Right cardiac atrium (tissue), 5 donors: ENCODE data around the gene SLC1A2. TPM values are rescaled to one million over a fixed set of nuclear protein-coding genes. Genes with fewer than 3 reads are reported as not detected.

ENCODE experiments used
- ATAC-seq, 2 donors: fragments of 200-7000 bp; cut with Tn5 transposase; one replicate each; pipeline versions ENCODE4 v1.8.0 to v1.9.1; 2020; ENCODE audit warnings: moderate library complexity in 2 of 2, mild to moderate bottlenecking in 1 of 2
- DNase-seq, 3 donors: peaks; one replicate each; pipeline ENCODE4 v3.0.0-alpha.2; 2020
- H3K27ac ChIP-seq: one replicate; pipeline ENCODE4 v1.5.1; 2013; ENCODE audit warnings: mild to moderate bottlenecking, low read length, control low read depth, moderate library complexity
- H3K27me3 ChIP-seq: one replicate; pipeline ENCODE4 v1.6.1; 2013; ENCODE audit not compliant: control insufficient read depth, insufficient read depth
- H3K4me1 ChIP-seq: one replicate; pipeline ENCODE4 v1.6.1; 2013; ENCODE audit warnings: low read length; ENCODE audit not compliant: control insufficient read depth, insufficient read depth
- H3K4me3 ChIP-seq: one replicate; pipeline ENCODE4 v1.5.1; 2013; ENCODE audit warnings: low read length, control low read depth
- H3K9me3 ChIP-seq: one replicate; pipeline ENCODE4 v1.6.1; 2013; ENCODE audit warnings: low read length; ENCODE audit not compliant: control insufficient read depth
- WGBS: extraction: QIAGEN DNeasy Blood & Tissue Kit; methylation state at CpG from one replicate; pipeline ENCODE4 v1.1.7; 2013; 5-methylcytosine and 5-hydroxymethylcytosine counted together
- intact Hi-C, 4 donors: fragments of 100-400 bp; cut with DNase I; formaldehyde crosslinking; loops; one replicate each; pipeline versions ENCODE4 v1.11.0 to v1.14.0; 2022 to 2023
- long read RNA-seq, 4 donors: library from polyadenylated mRNA; unstranded; transcript quantifications; one replicate each; pipeline ENCODE4 v2.0.0, GENCODE V29; 2020 to 2021
- polyA plus RNA-seq: library from polyadenylated mRNA; stranded (reverse); fragments of 200-250 nt; gene quantifications from one replicate; pipeline ENCODE4 v1.2.3, GENCODE V29; 2013
- total RNA-seq, 4 donors: library from RNA; stranded (reverse); fragmentation: NEBNext Ultra II Directional; extraction: Animal tissue kit (Norgen Biotek cat#: 25700); gene quantifications; one replicate each; pipeline ENCODE4 v1.2.1, GENCODE V29; 2021
- donor health status: healthy with polysubstance abuse.
- donor health status: DM: no; HTN: yes; CAD: no.
- donor health status: DM: no; HTN: no; CAD: no.
- donor health status: DM: no; HTN: yes; CAD: no; lungs with severe emphysema.
- donor health status: DM: yes; HTN: yes; CAD: no.

Gene SLC1A2
- total RNA-seq: 1 to 10 TPM; 1.3 to 2.3 (median 1.5) TPM
- 0.54 TPM for polyA plus RNA-seq
- long read RNA-seq, donor 1, partial matches to known transcripts: 2 of 4 reads
- long read RNA-seq, donor 1, other reads (novel, unspliced or antisense): 2 of 4 reads
- long read RNA-seq, donor 2: 0 reads
- long read RNA-seq, donor 3, partial matches to known transcripts: 0 of 1 reads
- long read RNA-seq, donor 3, other reads (novel, unspliced or antisense): 1 of 1 reads
- long read RNA-seq, donor 4: 0 reads

DNA sequence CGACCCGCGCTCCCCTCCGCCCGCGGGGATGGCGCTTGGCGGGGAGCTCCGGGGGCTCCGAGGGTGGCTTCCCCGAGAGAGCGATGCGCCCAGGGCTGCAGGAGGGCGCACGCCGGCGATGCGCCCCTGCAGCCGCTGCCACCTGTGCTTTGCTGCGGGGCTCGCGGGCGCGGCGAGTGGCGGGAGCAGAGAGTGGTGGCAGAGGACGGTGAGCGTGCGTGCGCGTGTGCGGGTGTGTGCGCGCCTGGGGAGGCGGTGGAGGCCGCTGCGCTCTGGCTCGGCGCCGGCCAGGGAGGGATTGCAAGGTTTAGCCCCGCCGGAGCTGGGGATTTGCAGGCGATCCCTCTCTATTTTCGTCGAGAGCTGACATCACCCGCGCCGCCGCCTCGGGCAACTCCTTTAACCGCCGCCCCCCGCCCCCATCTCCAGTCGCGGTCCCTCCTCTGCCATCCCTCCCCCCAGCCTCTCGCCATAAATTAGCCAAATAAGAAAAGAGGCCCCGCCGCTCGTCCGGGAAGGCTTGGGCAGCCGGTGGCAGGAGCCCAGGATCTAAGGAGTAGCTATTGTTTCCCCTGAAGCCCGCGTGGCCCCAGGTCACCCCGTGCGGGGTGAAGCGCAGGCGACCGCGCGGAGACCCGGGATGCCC lies at the start of gene SLC1A2:
Gene SLC1A2, minus strand, starts transcription at position 375 of the 646 bp plus-strand sequence. CDS start 592 bp downstream, outside the sequence.
- DNase-seq: peak; percentile 28 to 68 (median 60)
- Histone ChIP-seq H3K4me1 (no peaks in the 10 kb centered on the region), H3K27ac (no peak within 1 kb of the TSS), H3K4me3 (peak within 1 kb of the TSS; percentile 59), H3K9me3 (no peaks in the 10 kb centered on the region), H3K27me3 (no peaks in the 10 kb centered on the region)
- under 1% methylated on average over 71 of the region's 71 CpGs for WGBS
- peak; percentile 52 to 54 for ATAC-seq
- intact Hi-C loops: no loop called here

DNA sequence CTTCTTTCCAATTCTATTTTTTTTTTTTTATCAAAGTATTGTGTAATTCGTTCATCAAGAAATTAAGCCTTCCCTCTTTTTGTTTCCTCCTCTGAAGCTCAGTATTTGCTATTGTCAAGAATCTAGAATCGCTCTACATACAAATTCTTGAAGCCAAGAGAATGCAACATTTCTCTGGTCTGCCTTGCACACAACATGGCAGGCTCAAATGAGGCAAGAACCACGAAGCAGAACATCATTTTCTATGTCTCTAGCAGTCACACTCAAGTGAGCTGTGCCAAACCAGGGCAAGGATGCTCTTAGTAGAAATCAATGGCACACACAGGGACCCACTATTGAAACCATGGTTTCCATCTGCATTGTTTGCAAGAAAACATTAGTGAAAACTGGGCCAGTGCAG lies 46.7 kb upstream of the SLC1A2 start:
- intact Hi-C loops: no loop called here
- H3K27ac ChIP-seq: no peak overlapping the region
- no peaks in the 10 kb centered on the region for H3K9me3 ChIP-seq
- 75% methylated on average over 3 of the region's 3 CpGs for WGBS
- no peak overlapping the region for H3K4me3 ChIP-seq
- H3K4me1 ChIP-seq: no peaks in the 10 kb centered on the region
- ATAC-seq (no peak), DNase-seq (no peak)
- no peaks in the 10 kb centered on the region for H3K27me3 ChIP-seq

DNA sequence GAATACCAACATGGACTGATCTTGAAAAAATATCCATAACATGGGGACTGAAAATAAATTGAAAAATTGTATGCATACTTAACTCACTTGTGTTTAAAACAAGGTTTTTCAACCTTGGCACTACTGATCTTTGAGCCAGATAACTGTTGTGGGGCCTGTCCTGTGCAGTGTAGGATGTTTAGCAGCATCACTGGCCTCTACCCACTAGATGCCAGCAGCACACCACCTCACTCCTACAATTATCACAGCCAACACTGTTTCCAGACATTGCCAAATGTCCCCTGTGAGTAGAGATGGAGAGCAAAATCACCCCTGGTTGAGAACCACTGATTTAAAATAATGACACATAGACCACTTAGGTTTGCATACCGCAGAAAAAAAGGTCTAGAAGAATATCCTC lies 45.0 kb upstream of the SLC1A2 start:
- no peak overlapping the region for H3K4me3 ChIP-seq
- no peak for DNase-seq
- WGBS: 93% methylated on average over 1 of the region's 1 CpG
- no peak overlapping the region for H3K27ac ChIP-seq
- H3K4me1 ChIP-seq: no peaks in the 10 kb centered on the region
- H3K27me3 ChIP-seq: no peaks in the 10 kb centered on the region
- no peaks in the 10 kb centered on the region for H3K9me3 ChIP-seq
- ATAC-seq: no peak
- intact Hi-C loops: no loop called here

DNA sequence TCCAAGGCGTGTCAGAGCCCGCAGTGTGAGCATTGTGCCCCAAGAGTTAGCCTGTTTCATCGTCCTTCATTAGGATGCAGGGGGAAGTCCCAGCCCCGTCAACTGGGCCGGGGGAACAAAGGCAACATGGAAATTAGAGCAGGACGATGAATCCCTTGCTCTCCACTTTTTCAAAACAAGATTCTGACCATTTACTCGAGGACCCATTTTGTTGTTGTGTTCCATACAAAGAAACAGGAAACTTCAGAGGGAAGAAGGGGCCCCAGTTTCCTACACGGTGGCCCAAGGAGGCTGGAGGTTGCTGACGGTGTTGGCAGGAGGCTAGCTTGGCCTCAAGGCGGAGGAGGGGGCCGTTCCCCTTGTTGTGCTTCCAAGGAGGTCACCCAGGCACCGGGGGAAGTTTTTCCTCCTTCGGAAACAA lies 44.0 kb upstream of the SLC1A2 start:
- H3K4me3 ChIP-seq: no peak overlapping the region
- ATAC-seq (no peak), DNase-seq (no peak)
- H3K27me3 ChIP-seq: no peaks in the 10 kb centered on the region
- 70% methylated on average over 13 of the region's 13 CpGs for WGBS
- no peaks in the 10 kb centered on the region for H3K9me3 ChIP-seq
- no peak overlapping the region for H3K27ac ChIP-seq
- no peaks in the 10 kb centered on the region for H3K4me1 ChIP-seq
- intact Hi-C loops: no loop called here

DNA sequence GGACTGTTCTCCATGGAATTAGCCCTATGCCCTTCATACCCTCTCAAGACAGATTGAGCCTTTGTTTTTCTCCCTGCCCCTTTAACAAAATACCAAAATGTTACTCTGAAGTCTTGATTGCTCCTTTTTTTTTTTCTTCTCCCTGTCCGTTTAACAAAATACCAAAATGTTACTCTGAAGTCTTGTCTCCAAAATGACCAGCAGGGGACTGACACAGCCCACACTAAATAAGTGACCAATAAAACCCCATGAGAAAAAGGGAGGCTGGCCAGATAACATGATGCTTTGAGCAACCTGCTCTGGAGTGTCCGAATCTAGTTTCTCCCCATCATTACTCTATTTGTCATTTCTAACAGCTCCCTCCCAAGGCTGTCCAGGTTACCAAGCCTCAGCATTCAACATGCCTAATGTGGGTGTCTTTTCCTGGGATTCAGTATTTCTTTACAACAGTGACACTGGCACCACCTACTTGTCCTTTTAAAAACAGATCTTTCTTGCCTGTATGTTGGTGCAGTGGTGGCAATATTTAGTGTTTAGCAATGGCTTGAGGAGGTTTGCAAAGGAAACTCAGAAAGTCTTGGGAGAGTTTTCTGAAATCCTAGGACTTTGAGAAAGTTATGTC lies 42.7 kb upstream of the SLC1A2 start:
- 68% methylated on average over 2 of the region's 2 CpGs for WGBS
- H3K27me3 ChIP-seq: no peaks in the 10 kb centered on the region
- H3K27ac ChIP-seq: no peak overlapping the region
- intact Hi-C loops: no loop called here
- no peak overlapping the region for H3K4me3 ChIP-seq
- no peaks in the 10 kb centered on the region for H3K4me1 ChIP-seq
- no peak for DNase-seq
- ATAC-seq: no peak
- no peaks in the 10 kb centered on the region for H3K9me3 ChIP-seq

DNA sequence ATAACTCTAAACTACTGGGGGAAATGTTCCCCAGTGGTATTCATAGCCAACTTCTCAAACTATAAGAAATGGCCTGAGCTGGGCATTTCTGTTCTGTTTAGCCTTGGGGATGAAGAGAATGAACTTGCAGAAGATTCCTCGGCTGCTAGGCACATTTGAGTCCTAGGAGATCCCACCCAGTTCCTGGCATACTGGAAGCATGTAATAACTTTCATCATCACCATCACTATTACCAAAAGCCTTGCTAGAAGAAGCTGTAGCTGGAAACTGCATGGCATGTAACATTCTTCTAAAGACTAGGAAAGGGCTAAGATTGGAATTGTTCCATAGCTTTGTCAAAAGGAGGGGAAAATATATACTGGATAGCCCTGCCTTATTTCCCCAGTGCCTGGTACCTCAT lies 40.1 kb upstream of the SLC1A2 start:
- Histone ChIP-seq H3K27me3 (no peaks in the 10 kb centered on the region), H3K9me3 (no peaks in the 10 kb centered on the region), H3K27ac (no peak overlapping the region), H3K4me1 (no peaks in the 10 kb centered on the region), H3K4me3 (no peak overlapping the region)
- no peak for DNase-seq
- 81% methylated on average over 1 of the region's 1 CpG for WGBS
- intact Hi-C loops: no loop called here
- no peak for ATAC-seq

DNA sequence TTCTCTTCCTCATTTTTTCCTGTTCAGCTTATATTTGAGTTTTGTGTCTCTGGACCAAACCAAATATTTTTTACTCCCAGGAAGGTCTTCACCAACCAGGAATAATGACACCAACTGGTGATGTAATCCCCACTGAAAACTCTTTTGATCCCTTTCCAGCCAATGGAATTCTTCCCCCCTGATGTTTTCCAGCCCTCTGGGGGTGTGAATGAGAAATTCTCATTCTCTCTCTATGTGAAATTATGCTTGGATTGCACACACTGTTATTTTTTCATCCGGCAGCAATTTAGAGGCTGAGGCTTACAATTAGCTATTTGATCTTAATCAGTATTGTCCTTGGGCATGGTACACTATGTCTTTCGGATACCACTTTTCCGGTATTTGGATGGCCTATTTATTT lies 39.5 kb upstream of the SLC1A2 start:
- Histone ChIP-seq H3K9me3 (no peaks in the 10 kb centered on the region), H3K27ac (no peak overlapping the region), H3K4me1 (no peaks in the 10 kb centered on the region), H3K4me3 (no peak overlapping the region), H3K27me3 (no peaks in the 10 kb centered on the region)
- WGBS: 74% methylated on average over 3 of the region's 3 CpGs
- ATAC-seq (no peak), DNase-seq (no peak)
- intact Hi-C loops: no loop called here

DNA sequence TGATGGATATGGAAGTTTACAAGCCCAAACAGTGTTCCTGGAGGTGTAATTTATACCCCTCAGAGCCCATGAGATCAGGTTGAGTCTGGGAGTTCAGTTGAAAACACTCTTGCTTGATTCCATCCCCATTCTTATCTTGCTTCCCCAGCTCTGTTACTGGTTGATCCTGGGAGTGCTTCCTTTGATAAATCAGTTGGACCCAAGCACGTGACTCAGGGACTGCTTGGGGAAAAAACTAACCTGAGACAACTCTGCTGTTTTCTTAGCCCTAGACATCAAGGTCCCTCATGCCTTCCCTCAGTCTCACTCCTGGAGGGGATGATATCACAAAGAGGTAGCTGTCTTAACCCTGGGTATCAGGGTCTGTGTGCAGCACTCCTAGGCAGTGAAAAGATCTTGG lies 35.0 kb upstream of the SLC1A2 start:
- WGBS: 46% methylated on average over 1 of the region's 1 CpG
- DNase-seq: no peak
- intact Hi-C loops: no loop called here
- H3K27ac ChIP-seq: no peak overlapping the region
- H3K4me3 ChIP-seq: no peak overlapping the region
- no peak for ATAC-seq
- H3K9me3 ChIP-seq: no peaks in the 10 kb centered on the region
- no peaks in the 10 kb centered on the region for H3K27me3 ChIP-seq
- no peaks in the 10 kb centered on the region for H3K4me1 ChIP-seq

DNA sequence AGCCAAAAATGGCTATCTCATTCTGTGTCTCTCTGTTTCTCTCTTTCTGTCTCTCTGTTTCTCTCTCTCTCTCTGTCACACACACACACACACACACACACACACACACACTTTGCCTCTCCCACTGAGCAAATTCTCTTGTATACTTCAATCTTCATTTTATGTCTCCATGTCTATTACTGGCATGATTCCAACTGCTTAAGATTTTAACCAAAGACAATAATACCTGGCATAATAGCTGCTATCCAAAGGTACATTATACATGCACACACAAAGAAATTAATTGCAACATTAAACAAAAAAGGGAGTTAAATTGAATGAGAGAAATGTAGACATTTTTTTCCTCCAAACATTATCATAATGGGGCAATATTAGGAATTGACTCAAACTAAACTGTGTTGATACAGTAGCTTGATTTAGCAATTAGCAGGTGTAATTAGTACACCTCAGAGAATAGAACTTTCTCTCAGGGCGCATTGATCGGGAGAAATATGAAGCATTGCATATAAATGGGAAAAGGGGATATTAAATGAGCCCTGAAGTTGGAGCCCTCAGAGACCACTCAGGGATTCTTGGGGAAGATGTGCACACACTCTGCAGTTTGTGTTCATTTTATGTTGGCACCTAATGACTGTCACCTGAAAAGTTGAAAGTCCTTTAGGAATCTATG lies 17.4 kb upstream of the SLC1A2 start:
- 94% methylated on average over 2 of the region's 2 CpGs for WGBS
- no peak for ATAC-seq

DNA sequence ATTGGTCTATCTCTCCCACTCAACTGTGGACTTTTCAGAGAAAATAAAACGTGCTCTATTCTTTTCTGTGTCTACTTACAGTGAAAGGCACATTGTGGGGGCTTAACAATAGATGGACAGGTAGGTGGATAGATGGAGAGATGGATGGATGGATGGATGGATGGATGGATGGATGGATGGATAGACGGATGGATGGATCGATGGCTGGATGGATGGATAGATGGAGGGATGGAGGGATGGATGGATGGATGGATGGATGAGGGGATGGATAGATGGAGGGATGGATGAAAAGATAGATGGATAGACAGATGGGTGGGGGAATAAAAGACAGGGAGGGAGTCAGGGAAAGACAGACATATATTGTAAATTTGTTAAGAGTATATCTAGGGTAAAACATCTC lies 14.2 kb upstream of the SLC1A2 start:
- no peaks in the 10 kb centered on the region for H3K9me3 ChIP-seq
- H3K4me3 ChIP-seq: no peak overlapping the region
- DNase-seq: no peak
- WGBS: 65% methylated on average over 3 of the region's 3 CpGs
- ATAC-seq: no peak
- no peaks in the 10 kb centered on the region for H3K4me1 ChIP-seq
- H3K27me3 ChIP-seq: no peaks in the 10 kb centered on the region
- intact Hi-C loops: no loop called here
- no peak overlapping the region for H3K27ac ChIP-seq

More for the DNA sequence above, 17.4 kb upstream of the SLC1A2 start:
- no peak overlapping the region for H3K27ac ChIP-seq
- intact Hi-C loops: no loop called here
- DNase-seq: no peak
- H3K27me3 ChIP-seq: no peaks in the 10 kb centered on the region
- no peaks in the 10 kb centered on the region for H3K4me1 ChIP-seq
- no peaks in the 10 kb centered on the region for H3K9me3 ChIP-seq
- H3K4me3 ChIP-seq: no peak overlapping the region

DNA sequence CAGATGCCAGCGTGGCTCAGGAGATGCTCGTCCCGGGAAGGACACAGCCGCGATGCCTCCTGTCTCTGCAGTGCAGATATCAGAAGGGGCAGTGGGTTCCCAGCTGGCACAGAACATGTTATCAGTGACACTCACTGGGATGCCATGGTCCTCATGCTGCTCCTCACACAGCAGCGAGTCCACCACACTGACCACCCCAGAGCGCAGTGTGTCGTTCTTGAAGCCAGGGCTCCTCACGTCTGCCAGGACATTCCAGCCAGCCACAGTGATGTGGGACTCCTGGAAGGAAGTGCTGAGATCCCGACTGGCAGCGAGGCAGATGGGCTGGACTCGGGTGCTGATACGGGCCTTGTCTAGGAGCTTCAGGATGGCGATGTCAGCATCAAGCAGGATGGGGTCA lies 13.1 kb upstream of the SLC1A2 start:
- no peaks in the 10 kb centered on the region for H3K9me3 ChIP-seq
- no peak overlapping the region for H3K4me3 ChIP-seq
- intact Hi-C loops: no loop called here
- H3K4me1 ChIP-seq: no peaks in the 10 kb centered on the region
- 89% methylated on average over 14 of the region's 14 CpGs for WGBS
- ATAC-seq: no peak
- no peak overlapping the region for H3K27ac ChIP-seq
- no peak for DNase-seq
- H3K27me3 ChIP-seq: no peaks in the 10 kb centered on the region
